Endothelial cell of umbilical vein (primary cell): ENCODE data around the gene CDH19. TPM values are rescaled to one million over a fixed set of nuclear protein-coding genes. Genes with fewer than 3 reads are reported as not detected.

Experiments
- BruUV-seq: library from RNA; stranded (reverse); fragments of 400-500 nt; replicated peaks from 2 replicates; lab custom pipeline; 2021; lab: Mats Ljungman, UMichigan
- CTCF ChIA-PET: fragments of 300-600, 350-600 bp; sonication (Branson Sonifier 250); formaldehyde crosslinking; loops from one replicate; lab custom pipeline; 2021; ENCODE audit warnings: antibody characterized with exemption, inconsistent platforms; lab: Charles Lee
- POLR2A ChIA-PET: fragments of 300-600, 350-600 bp; sonication (Branson Sonifier 250); formaldehyde crosslinking; loops from one replicate; lab custom pipeline; 2021; ENCODE audit warnings: antibody characterized with exemption, inconsistent platforms; lab: Charles Lee
- DNase-seq: peaks from one replicate; pipeline ENCODE4 v3.0.0-alpha.2; 2011; ENCODE audit warnings: low read depth, low spot score
- FAIRE-seq: peaks from 2 replicates; lab custom pipeline; 2011; peaks lifted over from hg19 to GRCh38; lab: Jason Lieb, UNC
- H2AFZ ChIP-seq: 2 replicates; pipeline ENCODE4 v1.6.0; 2012; ENCODE audit warnings: low read depth, low read length, control low read depth, inconsistent platforms
- H3K27ac ChIP-seq: 2 replicates; pipeline ENCODE4 v1.5.1; 2011; ENCODE audit warnings: low read depth, mild to moderate bottlenecking, control low read depth, low read length, moderate library complexity; ENCODE audit not compliant: insufficient read depth
- H3K27me3 ChIP-seq, 2 experiments: 2 replicates each; pipeline versions ENCODE4 v1.6.0 to v1.6.1; 2011; ENCODE audit warnings: low read length in 2 of 2, mixed read lengths in 1 of 2; ENCODE audit not compliant: control insufficient read depth in 2 of 2, insufficient read depth in 2 of 2
- H3K36me3 ChIP-seq, 2 experiments: 2 replicates in 1 of 2; 3 replicates in 1 of 2; pipeline ENCODE4 v1.5.1; 2011; ENCODE audit warnings: low read length in 2 of 2, mild to moderate bottlenecking in 1 of 2, moderate library complexity in 1 of 2; ENCODE audit not compliant: control insufficient read depth in 2 of 2, insufficient read depth in 2 of 2; ENCODE audit errors: extremely low read depth in 1 of 2
- H3K4me1 ChIP-seq: 3 replicates; pipeline ENCODE4 v1.5.1; 2011; ENCODE audit warnings: mild to moderate bottlenecking, low read length; ENCODE audit not compliant: control insufficient read depth, insufficient read depth; ENCODE audit errors: extremely low read depth
- H3K4me2 ChIP-seq: 2 replicates; pipeline ENCODE4 v1.6.1; 2011; ENCODE audit warnings: low read length, control low read depth, mixed read lengths; ENCODE audit not compliant: insufficient read depth
- H3K4me3 ChIP-seq, 3 experiments: fragments of 200-600 bp in 1 of 3; sonication (generic), shearing (Covaris generic) in 1 of 3; replicated peaks in 1 of 3; 2 replicates each; pipeline ENCODE4 v1.5.1; 2011 to 2016; ENCODE audit warnings: control low read depth in 3 of 3, low read length in 3 of 3, mild to moderate bottlenecking in 2 of 3, inconsistent platforms in 1 of 3, low read depth in 1 of 3, moderate library complexity in 1 of 3; ENCODE audit not compliant: insufficient read depth in 1 of 3
- H3K79me2 ChIP-seq: 2 replicates; pipeline ENCODE4 v1.6.0; 2012; ENCODE audit warnings: low read length, inconsistent platforms; ENCODE audit not compliant: control insufficient read depth, insufficient read depth
- H3K9ac ChIP-seq: replicated peaks from 2 replicates; pipeline ENCODE3; 2011; ENCODE audit warnings: low read length, control low read depth; ENCODE audit not compliant: insufficient read depth; ENCODE audit errors: extremely low read depth
- H3K9me1 ChIP-seq: replicated peaks from 3 replicates; pipeline ENCODE4 v1.6.0; 2011; ENCODE audit warnings: mild to moderate bottlenecking, low read length; ENCODE audit not compliant: control insufficient read depth, insufficient read depth; ENCODE audit errors: extremely low read depth
- H3K9me3 ChIP-seq: replicated peaks from 2 replicates; pipeline ENCODE4 v1.5.1; 2012; ENCODE audit warnings: low read length, inconsistent platforms; ENCODE audit not compliant: control insufficient read depth, insufficient read depth
- H4K20me1 ChIP-seq: replicated peaks from 2 replicates; pipeline ENCODE3; 2011; ENCODE audit warnings: mild to moderate bottlenecking, low read length; ENCODE audit not compliant: control insufficient read depth, insufficient read depth; ENCODE audit errors: extremely low read depth
- EZH2 ChIP-seq: IDR thresholded peaks from 2 replicates; pipeline ENCODE4 v1.6.1; 2012; ENCODE audit warnings: borderline replicate concordance, low read depth, mild to moderate bottlenecking, moderate library complexity, low read length, inconsistent platforms; ENCODE audit not compliant: severe bottlenecking
- FOS ChIP-seq: IDR thresholded peaks from 2 replicates; pipeline ENCODE4 v1.6.1; 2011; ENCODE audit warnings: mild to moderate bottlenecking, low read length, moderate library complexity, borderline replicate concordance; ENCODE audit not compliant: insufficient read depth
- GATA2 ChIP-seq: IDR thresholded peaks from 2 replicates; pipeline ENCODE4 v1.7.0; 2011; ENCODE audit warnings: low read depth, mild to moderate bottlenecking, moderate library complexity, mixed read lengths, low read length; ENCODE audit not compliant: insufficient read length, insufficient read depth
- JUN ChIP-seq: IDR thresholded peaks from 2 replicates; pipeline ENCODE4 v1.6.1; 2011; ENCODE audit warnings: borderline replicate concordance, low read depth; ENCODE audit not compliant: insufficient read length, insufficient read depth
- MYC ChIP-seq: IDR thresholded peaks from one replicate; pipeline ENCODE4 v1.6.1; 2011; ENCODE audit warnings: mild to moderate bottlenecking, low read depth, low read length
- POLR2A ChIP-seq: IDR thresholded peaks from 2 replicates; pipeline ENCODE4 v1.6.1; 2012; ENCODE audit warnings: low read depth, mild to moderate bottlenecking, control low read depth, low read length
- POLR2AphosphoS5 ChIP-seq: IDR thresholded peaks from 2 replicates; pipeline ENCODE4 v1.6.1; 2012; ENCODE audit warnings: low read depth, mild to moderate bottlenecking, control low read depth, low read length, moderate library complexity; ENCODE audit not compliant: insufficient read depth
- dilution Hi-C: fragments of 300-500 bp; cut with MboI; formaldehyde crosslinking; loops from one replicate; pipeline ENCODE4 v1.15.0; 2019; ENCODE audit warnings: low sequenced_read_pairs; ENCODE audit not compliant: extremely low pct_ligation_motif_present
- intact Hi-C: fragments of 100-400 bp; cut with micrococcal nuclease; formaldehyde crosslinking; loops from one replicate; pipeline ENCODE4 v1.10.0; 2022
- polyA plus RNA-seq, 4 experiments: library from polyadenylated mRNA; depleted of rRNA in 3 of 4; stranded (reverse) in 3 of 4; unstranded in 1 of 4; fragments of >200 nt; gene quantifications; 2 replicates each; pipeline versions ENCODE4 v1.2.1 to v1.2.3, GENCODE V29; 2011 to 2012; ENCODE audit warnings: missing spikeins in 1 of 4
- total RNA-seq: library from RNA; stranded (reverse); gene quantifications from 2 replicates; pipeline ENCODE4 v1.2.3, GENCODE V29; 2021
- TF ChIP-seq, protein P1 (sequence below), 2 donors: IDR thresholded peaks; 1 replicate in 1 of 2; 2 replicates in 1 of 2; pipeline ENCODE4 v1.5.1; 2011; ENCODE audit warnings: low read length in 2 of 2, mild to moderate bottlenecking in 2 of 2, moderate library complexity in 2 of 2, control low read depth in 1 of 2, inconsistent platforms in 1 of 2, low read depth in 1 of 2; ENCODE audit not compliant: insufficient read depth in 1 of 2; ENCODE audit errors: extremely low read depth in 1 of 2
- TF ChIP-seq, protein P2 (sequence below): IDR thresholded peaks from 2 replicates; pipeline ENCODE4 v1.6.1; 2011; ENCODE audit not compliant: insufficient read depth, insufficient read length

Gene CDH19
- total and polyA plus RNA-seq, 2 donors (not counting 3 experiments of a cell fraction or from before 2014, with no cell fraction given), result not detected

DNA sequence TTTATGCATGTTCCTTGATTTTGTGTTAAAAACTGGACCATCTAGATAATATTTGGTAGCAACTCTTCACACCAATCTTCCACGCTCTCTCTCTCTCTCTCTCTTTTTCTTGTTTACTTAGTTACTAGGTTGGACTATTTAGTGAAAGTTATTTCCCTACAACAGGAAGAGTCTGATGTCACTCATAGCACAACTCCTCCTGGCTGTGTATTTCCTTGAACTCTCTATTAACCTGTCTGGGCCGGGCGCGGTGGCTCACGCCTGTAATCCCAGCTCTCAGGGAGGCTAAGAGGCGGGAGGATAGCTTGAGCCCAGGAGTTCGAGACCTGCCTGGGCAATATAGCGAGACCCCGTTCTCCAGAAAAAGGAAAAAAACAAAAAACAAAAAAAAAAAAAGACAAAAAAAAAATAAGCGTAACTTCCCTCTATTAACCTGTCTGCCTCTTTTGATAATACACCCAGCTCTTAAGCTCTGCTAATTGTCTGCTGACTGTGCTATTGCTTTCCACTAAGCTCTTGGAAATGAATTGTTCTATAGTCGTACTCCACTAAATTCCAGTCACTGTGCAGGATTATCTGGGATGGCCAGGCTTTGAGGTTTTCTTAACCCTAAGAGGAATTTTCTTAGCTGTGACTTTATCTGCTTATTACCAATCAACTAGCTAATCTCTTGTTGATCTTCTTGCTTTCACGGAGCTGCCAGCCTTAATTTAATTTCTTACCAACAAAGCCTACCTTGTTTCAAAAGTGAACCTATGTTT is 18.1 kb upstream of the CDH19 start:
- FAIRE-seq (no peak), DNase-seq (no peak)
- ChIA-PET POLR2A (interaction anchor here (0.6 kb wide), 1 partner anchor 20 kb away, joined by 12 read pairs; no protein-coding TSS in a partner anchor), CTCF (no interaction called here)
- Histone ChIP-seq H3K9me1 (no peaks in the 10 kb centered on the region), H3K9ac (no peak overlapping the region), H3K4me1 (peaks cover 11% of the 10 kb centered on the region), H3K4me3 (no peak overlapping the region), H4K20me1 (no peaks in the 10 kb centered on the region), H3K36me3 (no peaks in the 10 kb centered on the region), H3K79me2 (no peaks in the 10 kb centered on the region), H3K27ac (no peak overlapping the region), H3K9me3 (no peaks in the 10 kb centered on the region), H3K4me2 (no peak overlapping the region), H3K27me3 (no peaks in the 10 kb centered on the region), H2AFZ (no peak overlapping the region)
- BruUV-seq, result no TSS peak
- TF ChIP-seq FOS (no peak), GATA2 (no peak), POLR2A (no peak), EZH2 (no peak), JUN (no peak), POLR2AphosphoS5 (no peak), MYC (no peak)
- TF ChIP-seq, protein P1, sequence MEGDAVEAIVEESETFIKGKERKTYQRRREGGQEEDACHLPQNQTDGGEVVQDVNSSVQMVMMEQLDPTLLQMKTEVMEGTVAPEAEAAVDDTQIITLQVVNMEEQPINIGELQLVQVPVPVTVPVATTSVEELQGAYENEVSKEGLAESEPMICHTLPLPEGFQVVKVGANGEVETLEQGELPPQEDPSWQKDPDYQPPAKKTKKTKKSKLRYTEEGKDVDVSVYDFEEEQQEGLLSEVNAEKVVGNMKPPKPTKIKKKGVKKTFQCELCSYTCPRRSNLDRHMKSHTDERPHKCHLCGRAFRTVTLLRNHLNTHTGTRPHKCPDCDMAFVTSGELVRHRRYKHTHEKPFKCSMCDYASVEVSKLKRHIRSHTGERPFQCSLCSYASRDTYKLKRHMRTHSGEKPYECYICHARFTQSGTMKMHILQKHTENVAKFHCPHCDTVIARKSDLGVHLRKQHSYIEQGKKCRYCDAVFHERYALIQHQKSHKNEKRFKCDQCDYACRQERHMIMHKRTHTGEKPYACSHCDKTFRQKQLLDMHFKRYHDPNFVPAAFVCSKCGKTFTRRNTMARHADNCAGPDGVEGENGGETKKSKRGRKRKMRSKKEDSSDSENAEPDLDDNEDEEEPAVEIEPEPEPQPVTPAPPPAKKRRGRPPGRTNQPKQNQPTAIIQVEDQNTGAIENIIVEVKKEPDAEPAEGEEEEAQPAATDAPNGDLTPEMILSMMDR (IDR thresholded peaks at IDR 0.05; ENCODE audit: extremely low read depth in 1 of 2, insufficient read depth in 1 of 2, low read depth in 1 of 2, low read length in 2 of 2), result no peak
- TF ChIP-seq, protein P2, sequence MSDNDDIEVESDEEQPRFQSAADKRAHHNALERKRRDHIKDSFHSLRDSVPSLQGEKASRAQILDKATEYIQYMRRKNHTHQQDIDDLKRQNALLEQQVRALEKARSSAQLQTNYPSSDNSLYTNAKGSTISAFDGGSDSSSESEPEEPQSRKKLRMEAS, result no peak
- dilution Hi-C loops (no loop called here), intact Hi-C loops (no loop called here)
